Transverse colon (tissue), 4 donors: ENCODE results near the gene PLEKHH3. TPM values are rescaled to one million over a fixed set of nuclear protein-coding genes. Genes with fewer than 3 reads are reported as not detected.
"Not testable (repeated sequence)": the region's sequence is repeated elsewhere in the genome, so short reads cannot be mapped to it uniquely, and the experiment has no call there.

Source experiments
- DNase-seq: peaks from one replicate; pipeline ENCODE4 v3.0.0-alpha.2; 2019
- H3K27ac ChIP-seq, 4 donors: fragments of 200-600 bp; sonication (generic); 2 replicates each; pipeline ENCODE4 v1.5.1; 2016 to 2018; ENCODE audit warnings: inconsistent platforms in 4 of 4
- H3K27me3 ChIP-seq: fragments of 200-600 bp; sonication (generic); 2 replicates; pipeline ENCODE4 v1.5.1; 2017; ENCODE audit warnings: inconsistent platforms
- H3K36me3 ChIP-seq, 4 donors: fragments of 200-600 bp; sonication (generic); 2 replicates each; pipeline ENCODE4 v1.5.1; 2017 to 2019; ENCODE audit warnings: inconsistent platforms in 4 of 4
- H3K4me1 ChIP-seq, 4 donors: fragments of 200-600 bp; sonication (generic); 2 replicates each; pipeline ENCODE4 v1.5.1; 2017 to 2020; ENCODE audit warnings: inconsistent platforms in 4 of 4
- H3K4me3 ChIP-seq, 4 donors: fragments of 200-600 bp; sonication (generic); 1 replicate in 1 of 4; 2 replicates in 3 of 4; pipeline versions ENCODE4 v1.5.1 to v1.6.1; 2017 to 2019; ENCODE audit warnings: inconsistent platforms in 4 of 4
- H3K9me3 ChIP-seq, 2 donors: fragments of 200-600 bp; sonication (generic); 2 replicates each; pipeline ENCODE4 v1.5.1; 2017 to 2019; ENCODE audit warnings: inconsistent platforms in 2 of 2
- EP300 ChIP-seq: sonication (generic); formaldehyde crosslinking; IDR thresholded peaks from one replicate; pipeline ENCODE4 v1.6.1; 2017; ENCODE audit warnings: antibody characterized with exemption, low read depth
- POLR2A ChIP-seq: fragments of 450-650 bp; IDR thresholded peaks from one replicate; pipeline ENCODE4 v1.6.1; 2016; ENCODE audit warnings: antibody characterized with exemption, mild to moderate bottlenecking, moderate library complexity
- POLR2AphosphoS5 ChIP-seq, 3 donors: sonication (generic); formaldehyde crosslinking; IDR thresholded peaks; one replicate each; pipeline ENCODE4 v1.6.1; 2016; ENCODE audit warnings: antibody characterized with exemption in 3 of 3
- WGBS, 2 donors: methylation state at CpG; one replicate each; pipeline ENCODE4 v1.1.5; 2018; ENCODE audit warnings: low coverage in 1 of 2; 5-methylcytosine and 5-hydroxymethylcytosine counted together
- in situ Hi-C, 4 donors: fragments of 200-750 bp; cut with MboI; loops; one replicate each; pipeline versions ENCODE4 v1.15.0 to v1.15.1; 2017; ENCODE audit warnings: low sequenced_read_pairs in 3 of 4, low pct_ligation_motif_present in 1 of 4, low pct_unique_long_range_greater_than_20kb in 1 of 4
- intact Hi-C: fragments of 100-400 bp; cut with DNase I; formaldehyde crosslinking; loops from one replicate; pipeline ENCODE4 v1.15.1; 2023; ENCODE audit warnings: low total_unique reads
- total RNA-seq, 4 donors: library from RNA; depleted of rRNA; stranded (reverse); fragments of >200 nt; gene quantifications; one replicate each; pipeline ENCODE4 v1.1.0, GENCODE V29; 2016
- TF ChIP-seq, protein P1 (sequence below), 5 experiments: fragments of 200-600 bp in 3 of 5; fragments of 450-650 bp in 2 of 5; sonication (generic) in 3 of 5; IDR thresholded peaks; 1 replicate in 2 of 5; 2 replicates in 3 of 5; pipeline ENCODE4 v1.5.1; 2016 to 2017; ENCODE audit warnings: antibody characterized with exemption in 5 of 5, inconsistent platforms in 3 of 5, mild to moderate bottlenecking in 2 of 5, moderate library complexity in 1 of 5

The PLEKHH3 gene
- total RNA-seq, 4 donors from 2014 or later: 5.8 to 29.9 (median 9.9) TPM

DNA sequence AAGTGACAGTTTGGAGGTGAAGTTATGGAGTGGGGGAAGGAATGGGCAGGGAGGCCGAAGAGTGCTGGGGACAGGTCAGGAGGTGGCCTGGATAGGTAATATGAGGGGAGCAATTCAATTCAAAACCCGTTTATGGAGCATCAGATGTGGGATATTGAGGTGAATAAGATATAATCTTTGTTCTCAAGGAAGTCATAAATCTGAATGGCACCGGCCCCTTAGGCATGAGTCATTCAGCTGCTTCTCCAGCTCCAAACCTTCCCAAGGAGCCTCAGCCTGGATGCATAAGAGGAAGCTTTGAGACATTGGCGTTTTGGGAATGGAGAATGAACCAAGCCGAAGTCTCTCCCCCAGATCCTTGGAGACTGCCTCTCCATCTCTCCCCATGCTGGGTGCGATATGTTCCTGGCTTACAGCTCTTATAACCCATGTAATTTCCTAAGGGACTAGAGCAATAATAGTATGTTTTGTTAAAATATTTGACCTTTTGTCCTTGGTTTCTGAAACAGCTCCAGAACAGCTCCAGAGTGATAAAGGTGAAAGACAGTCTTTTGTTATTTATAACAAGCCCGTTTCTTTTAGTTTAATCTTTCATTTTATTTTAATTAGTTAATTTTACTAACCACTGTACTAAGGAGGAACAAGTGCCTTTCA lies 16.0 kb downstream of the PLEKHH3 start:
- in situ Hi-C loops (no loop called here), intact Hi-C loops (no loop called here)
- DNase-seq: peak; percentile 60
- Histone ChIP-seq H3K4me1 (peaks cover 0 to 26% (median 17%) of the 10 kb centered on the region in 4 donors), H3K27me3 (no peaks in the 10 kb centered on the region), H3K36me3 (no peaks in the 10 kb centered on the region), H3K4me3 (no peak overlapping the region), H3K9me3 (no peaks in the 10 kb centered on the region), H3K27ac (peak overlapping the region; percentile 2 to 39 (median 22))
- TF ChIP-seq, protein P1, sequence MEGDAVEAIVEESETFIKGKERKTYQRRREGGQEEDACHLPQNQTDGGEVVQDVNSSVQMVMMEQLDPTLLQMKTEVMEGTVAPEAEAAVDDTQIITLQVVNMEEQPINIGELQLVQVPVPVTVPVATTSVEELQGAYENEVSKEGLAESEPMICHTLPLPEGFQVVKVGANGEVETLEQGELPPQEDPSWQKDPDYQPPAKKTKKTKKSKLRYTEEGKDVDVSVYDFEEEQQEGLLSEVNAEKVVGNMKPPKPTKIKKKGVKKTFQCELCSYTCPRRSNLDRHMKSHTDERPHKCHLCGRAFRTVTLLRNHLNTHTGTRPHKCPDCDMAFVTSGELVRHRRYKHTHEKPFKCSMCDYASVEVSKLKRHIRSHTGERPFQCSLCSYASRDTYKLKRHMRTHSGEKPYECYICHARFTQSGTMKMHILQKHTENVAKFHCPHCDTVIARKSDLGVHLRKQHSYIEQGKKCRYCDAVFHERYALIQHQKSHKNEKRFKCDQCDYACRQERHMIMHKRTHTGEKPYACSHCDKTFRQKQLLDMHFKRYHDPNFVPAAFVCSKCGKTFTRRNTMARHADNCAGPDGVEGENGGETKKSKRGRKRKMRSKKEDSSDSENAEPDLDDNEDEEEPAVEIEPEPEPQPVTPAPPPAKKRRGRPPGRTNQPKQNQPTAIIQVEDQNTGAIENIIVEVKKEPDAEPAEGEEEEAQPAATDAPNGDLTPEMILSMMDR (IDR thresholded peaks at IDR 0.05): no peak
- TF ChIP-seq POLR2A: no peak
- TF ChIP-seq POLR2AphosphoS5 (IDR thresholded peaks at IDR 0.05): no peak
- TF ChIP-seq EP300: no peak
- WGBS, 2 donors: 32 to 46% methylated on average over 7 of the region's 7 CpGs

DNA sequence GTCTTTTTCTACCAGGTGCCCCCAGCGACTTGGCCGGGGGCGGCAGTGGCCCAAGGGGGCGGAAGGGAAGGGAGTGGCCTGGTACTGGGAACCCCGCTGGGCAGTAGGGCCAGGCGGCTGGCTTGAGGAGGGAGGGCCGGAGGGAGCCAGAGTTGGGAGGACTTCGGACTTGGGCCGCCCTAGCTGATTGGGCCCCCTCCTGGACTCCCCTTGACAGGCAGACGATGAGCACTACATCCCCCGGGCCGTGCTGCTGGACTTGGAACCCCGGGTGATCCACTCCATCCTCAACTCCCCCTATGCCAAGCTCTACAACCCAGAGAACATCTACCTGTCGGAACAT lies 16.9 kb downstream of the PLEKHH3 start:
- Histone ChIP-seq H3K4me1 (peaks cover 0 to 26% (median 17%) of the 10 kb centered on the region in 4 donors), H3K27ac (peak overlapping the region; percentile 70 to 88 (median 82)), H3K4me3 (peak overlapping the region in 3 of 4 donors; percentile 45 to 57 (median 53))
- H3K36me3 ChIP-seq, H3K27me3 ChIP-seq, intact Hi-C loops, in situ Hi-C loops, DNase-seq, H3K9me3 ChIP-seq: not testable (repeated sequence)
- 100% methylated on average over 1 of the region's 14 CpGs; no CpG with 5 or more reads in 1 of the 2 donors for WGBS, 2 donors

DNA sequence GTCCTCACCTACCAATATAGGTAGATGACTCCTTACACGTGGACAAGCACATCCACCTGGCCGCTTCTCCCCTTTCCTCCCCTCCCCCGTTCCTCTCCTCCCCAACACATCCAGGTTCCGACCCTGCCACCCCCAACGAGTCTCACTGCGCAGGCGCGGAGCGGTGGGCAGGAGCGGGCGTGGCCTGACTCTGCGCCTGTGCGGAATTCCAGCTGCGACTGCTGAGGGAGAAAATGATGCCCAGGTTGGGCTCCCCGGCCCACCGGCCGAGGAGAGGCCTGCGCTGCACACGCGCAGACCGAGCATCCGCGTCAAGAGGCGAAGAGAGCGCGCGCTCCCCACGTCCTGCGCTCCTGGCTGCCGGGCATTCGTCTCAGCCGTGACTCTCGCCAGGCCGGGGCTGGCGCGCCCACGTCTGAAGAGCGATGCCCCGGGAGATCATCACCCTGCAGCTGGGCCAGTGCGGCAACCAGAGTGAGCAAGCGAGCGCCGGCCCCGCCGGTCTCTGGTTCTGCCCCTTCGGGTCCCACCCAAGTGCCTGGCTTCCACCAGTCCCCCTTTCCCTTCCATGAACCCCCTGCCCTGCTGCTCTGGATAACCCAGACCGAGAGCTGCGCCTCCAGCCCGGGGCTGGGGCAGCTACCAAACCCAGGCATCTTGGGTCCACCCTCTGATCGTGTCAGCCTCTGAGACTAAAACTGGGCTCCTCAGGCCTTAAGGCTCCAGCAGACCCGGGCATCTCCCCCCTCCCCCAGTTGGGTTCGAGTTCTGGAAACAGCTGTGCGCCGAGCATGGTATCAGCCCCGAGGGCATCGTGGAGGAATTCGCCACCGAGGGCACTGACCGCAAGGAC lies 17.5 kb downstream of the PLEKHH3 start, which contains the start of gene TUBG2:
TUBG2 (plus strand) TSS at position 206 of the 853 bp plus-strand sequence; CDS start at position 426, 220 bp downstream.
- Histone ChIP-seq H3K27me3 (peaks cover 4% of the 10 kb centered on the region), H3K36me3 (no peaks in the 10 kb centered on the region), H3K4me3 (peak within 1 kb of the TSS; percentile 45 to 57 (median 51)), H3K4me1 (peaks cover 0 to 30% (median 20%) of the 10 kb centered on the region in 4 donors), H3K9me3 (no peaks in the 10 kb centered on the region), H3K27ac (peak within 1 kb of the TSS; percentile 70 to 88 (median 82))
- intact Hi-C loops: no loop called here
- WGBS, 2 donors: 0 to 2% methylated on average over 3 to 52 of the region's 59 CpGs
- in situ Hi-C loops: no loop called here
- TF ChIP-seq POLR2AphosphoS5 (IDR thresholded peaks at IDR 0.05): peak; percentile 65 to 78 (median 69)
- TF ChIP-seq POLR2A: peak; percentile 53
- no peak for TF ChIP-seq EP300
- DNase-seq: peak; percentile 88

DNA sequence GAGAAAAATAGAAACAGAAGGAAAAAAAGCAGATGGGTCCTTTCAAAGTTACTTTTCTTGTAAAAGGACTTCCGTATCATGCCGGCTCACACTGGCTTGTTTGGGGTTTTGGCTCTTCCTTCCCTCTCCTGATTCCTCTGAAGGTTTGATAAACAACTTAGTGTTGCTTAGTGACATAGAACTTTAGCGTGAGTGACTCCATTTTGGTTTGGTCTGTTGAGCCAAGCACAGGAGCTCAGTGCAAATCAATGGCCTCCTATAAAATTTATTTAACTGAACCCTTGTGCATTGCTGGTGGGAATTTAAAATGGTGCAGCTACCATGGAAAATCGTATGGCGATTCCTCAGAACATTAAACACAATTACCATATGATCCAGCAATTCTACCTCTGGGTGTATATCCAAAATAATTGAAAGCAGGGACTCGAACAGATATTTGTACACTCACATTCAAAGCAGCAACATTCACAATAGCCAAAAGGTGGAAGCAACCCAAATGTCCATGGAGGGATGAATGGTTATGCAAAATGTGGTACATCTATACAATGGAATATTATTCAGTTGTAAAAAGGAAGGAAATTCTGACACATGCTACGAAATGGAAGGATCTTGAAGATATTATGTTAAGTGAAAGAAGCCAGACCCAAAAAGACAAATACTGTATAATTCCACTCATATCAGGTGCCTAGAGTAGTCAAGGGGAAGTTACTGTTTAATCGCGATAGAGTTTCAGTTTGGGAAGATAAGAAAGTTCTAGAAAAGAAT lies 18.8 kb downstream of the PLEKHH3 start:
- 82% methylated on average over 8 to 9 of the region's 9 CpGs for WGBS, 2 donors
- in situ Hi-C loops (no loop called here), intact Hi-C loops (no loop called here)
- DNase-seq: no peak
- Histone ChIP-seq H3K4me1 (peaks cover 5 to 41% (median 32%) of the 10 kb centered on the region in 4 donors), H3K9me3 (no peaks in the 10 kb centered on the region), H3K27me3 (peaks cover 17% of the 10 kb centered on the region), H3K27ac (no peak overlapping the region), H3K36me3 (no peaks in the 10 kb centered on the region), H3K4me3 (no peak overlapping the region)
- TF ChIP-seq EP300 (no peak), POLR2A (no peak), POLR2AphosphoS5 (IDR thresholded peaks at IDR 0.05) (no peak)
- TF ChIP-seq, protein P1 (IDR thresholded peaks at IDR 0.05): no peak
